Breast epithelium (tissue), 4 donors: ENCODE data around the gene C17orf107. TPM values are rescaled to one million over a fixed set of nuclear protein-coding genes. Genes with fewer than 3 reads are reported as not detected.

Experiments
- DNase-seq, 2 donors: peaks; one replicate each; pipeline ENCODE4 v3.0.0-alpha.2; 2019; ENCODE audit warnings: low spot score in 2 of 2
- H3K27ac ChIP-seq, 2 donors: fragments of 200-600 bp; sonication (generic) in 1 of 2; one replicate each; pipeline ENCODE4 v1.5.1; 2016 to 2019; ENCODE audit warnings: mild to moderate bottlenecking in 1 of 2
- H3K27me3 ChIP-seq, 2 donors: fragments of 200-600 bp; sonication (generic) in 1 of 2; one replicate each; pipeline versions ENCODE4 v1.5.1 to v1.6.0; 2017 to 2019; ENCODE audit warnings: control low read depth in 1 of 2, mild to moderate bottlenecking in 1 of 2
- H3K36me3 ChIP-seq: fragments of 200-600 bp; one replicate; pipeline ENCODE4 v1.5.1; 2019
- H3K4me1 ChIP-seq, 2 donors: fragments of 200-600 bp; sonication (generic); one replicate each; pipeline ENCODE4 v1.5.1; 2016 to 2019; ENCODE audit warnings: control low read depth in 1 of 2
- H3K4me3 ChIP-seq, 3 donors: fragments of 200-600 bp; sonication (generic); 1 replicate in 2 of 3; 2 replicates in 1 of 3; pipeline ENCODE4 v1.5.1; 2016 to 2019; ENCODE audit warnings: mild to moderate bottlenecking in 3 of 3, moderate library complexity in 2 of 3
- H3K9me3 ChIP-seq, 2 donors: fragments of 200-600 bp; sonication (generic) in 1 of 2; one replicate each; pipeline ENCODE4 v1.5.1; 2016 to 2019; ENCODE audit warnings: control low read depth in 1 of 2
- CTCF ChIP-seq, 3 donors: fragments of 450-650 bp; IDR thresholded peaks; one replicate each; pipeline ENCODE4 v1.5.1; 2016 to 2017; ENCODE audit warnings: antibody characterized with exemption in 3 of 3, mild to moderate bottlenecking in 3 of 3, moderate library complexity in 3 of 3
- POLR2A ChIP-seq: fragments of 450-650 bp; IDR thresholded peaks from one replicate; pipeline ENCODE4 v1.6.1; 2016; ENCODE audit warnings: antibody characterized with exemption, mild to moderate bottlenecking, moderate library complexity
- POLR2AphosphoS5 ChIP-seq, 3 donors: sonication (generic); formaldehyde crosslinking; IDR thresholded peaks; one replicate each; pipeline ENCODE4 v1.6.1; 2017; ENCODE audit warnings: antibody characterized with exemption in 3 of 3
- intact Hi-C: fragments of 100-400 bp; cut with DNase I; formaldehyde crosslinking; loops from one replicate; pipeline ENCODE4 v1.15.1; 2023; ENCODE audit warnings: low total_unique reads
- total RNA-seq, 3 donors: library from RNA; depleted of rRNA; stranded (reverse); fragments of >200 nt; gene quantifications; one replicate each; pipeline ENCODE4 v1.1.0, GENCODE V29; 2016

C17orf107 gene
- total RNA-seq, 3 donors from 2014 or later = 3.9 to 10.5 TPM; not detected in 1

- peak; percentile 59 to 68 for DNase-seq
These were observed 50.2 kb downstream of the C17orf107 start for GRCh38 chr17:4949321-4950074.

GRCh38 chr17:4950075-4950745, 50.9 kb downstream of the C17orf107 start:
- no peaks in the 10 kb centered on the region for H3K9me3 ChIP-seq
- no peak for TF ChIP-seq CTCF (IDR thresholded peaks at IDR 0.05)
- no peak for TF ChIP-seq POLR2AphosphoS5 (IDR thresholded peaks at IDR 0.05)
- TF ChIP-seq POLR2A = no peak
- peak overlapping the region; percentile 98 to 100 (median 99) for H3K4me3 ChIP-seq
- peak overlapping the region; percentile 97 to 99 for H3K27ac ChIP-seq
- DNase-seq = no peak
- intact Hi-C loops = no loop called here
- H3K27me3 ChIP-seq = no peaks in the 10 kb centered on the region
- peaks cover 8 to 22% of the 10 kb centered on the region in 2 donors for H3K4me1 ChIP-seq
- H3K36me3 ChIP-seq = no peaks in the 10 kb centered on the region

More at GRCh38 chr17:4949321-4950074, 50.2 kb downstream of the C17orf107 start:
- Histone ChIP-seq H3K9me3 (no peaks in the 10 kb centered on the region), H3K27ac (peak overlapping the region; percentile 97 to 99), H3K4me1 (peaks cover 8 to 29% of the 10 kb centered on the region in 2 donors), H3K4me3 (peak overlapping the region; percentile 98 to 100 (median 99)), H3K36me3 (no peaks in the 10 kb centered on the region), H3K27me3 (no peaks in the 10 kb centered on the region)
- TF ChIP-seq POLR2AphosphoS5 (IDR thresholded peaks at IDR 0.05) = peak in 1 of 3 donors; percentile 13
- TF ChIP-seq POLR2A = no peak
- TF ChIP-seq CTCF (IDR thresholded peaks at IDR 0.05) = no peak
- intact Hi-C loops = loop anchor here (2.0 kb wide), 1 partner anchor 19 kb away; no protein-coding TSS in a partner anchor

GRCh38 chr17:4950746-4951204, 51.4 kb downstream of the C17orf107 start, which contains the start of gene ENO3:
ENO3 (plus strand) TSS chr17:4951119; CDS start chr17:4951830, 711 bp downstream.
- TF ChIP-seq POLR2AphosphoS5 (IDR thresholded peaks at IDR 0.05) (no peak), CTCF (IDR thresholded peaks at IDR 0.05) (no peak), POLR2A (no peak)
- Histone ChIP-seq H3K9me3 (no peaks in the 10 kb centered on the region), H3K4me1 (peaks cover 5 to 16% of the 10 kb centered on the region in 2 donors), H3K4me3 (peak within 1 kb of the TSS; percentile 98 to 100 (median 99)), H3K27ac (peak within 1 kb of the TSS; percentile 97 to 99), H3K27me3 (no peaks in the 10 kb centered on the region), H3K36me3 (no peaks in the 10 kb centered on the region)
- intact Hi-C loops = no loop called here
- DNase-seq = no peak

DNA sequence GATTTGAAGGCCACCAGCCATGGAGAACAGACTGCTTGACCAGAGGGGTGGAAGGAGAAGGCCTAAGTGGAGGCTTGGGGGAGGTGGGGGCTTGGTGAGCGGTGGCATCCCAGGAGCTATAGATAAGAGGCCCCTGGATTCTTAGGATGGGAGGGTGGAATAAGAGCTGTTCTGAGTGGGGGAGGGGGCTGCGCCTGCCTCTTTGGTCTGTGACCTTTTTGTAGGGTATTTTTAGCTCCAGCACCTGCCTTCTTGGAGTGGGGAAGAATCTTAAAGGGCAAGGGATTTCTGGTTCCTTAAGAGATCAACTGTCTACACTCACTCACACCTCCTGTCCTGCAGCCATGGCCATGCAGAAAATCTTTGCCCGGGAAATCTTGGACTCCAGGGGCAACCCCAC, 52.1 kb downstream of the C17orf107 start:
- Histone ChIP-seq H3K27ac (no peak overlapping the region), H3K4me1 (peaks cover 0 to 9% of the 10 kb centered on the region in 2 donors)
- intact Hi-C loops = no loop called here

More for the DNA sequence above, 52.1 kb downstream of the C17orf107 start:
- Histone ChIP-seq H3K27me3 (no peaks in the 10 kb centered on the region), H3K36me3 (no peaks in the 10 kb centered on the region), H3K4me3 (no peak overlapping the region), H3K9me3 (no peaks in the 10 kb centered on the region)
- DNase-seq = no peak
- no peak for TF ChIP-seq CTCF (IDR thresholded peaks at IDR 0.05)
- no peak for TF ChIP-seq POLR2A
- no peak for TF ChIP-seq POLR2AphosphoS5 (IDR thresholded peaks at IDR 0.05)

Other genes starting within 250 kb of the C17orf107 start
- 10 to 100 TPM; 17.0 to 26.9 (median 21.0) TPM for gene PELP1, start 195.4 kb upstream of the C17orf107 start, total RNA-seq
- 10 to 100 TPM; 25.2 to 67.4 (median 42.3) TPM for gene ARRB2, start 188.9 kb upstream of the C17orf107 start, total RNA-seq
- 10 to 100 TPM; 29.3 to 41.7 (median 30.8) TPM for gene MED11, start 168.1 kb upstream of the C17orf107 start, total RNA-seq
- 1 to 10 TPM in 1 of 3 donors, under 1 TPM in 2; 0.96 to 2.3 (median 0.98) TPM for gene ZMYND15, start 159.7 kb upstream of the C17orf107 start, total RNA-seq
- 10 to 100 TPM; 13.8 to 25.8 (median 18.6) TPM for gene CXCL16, start 159.6 kb upstream of the C17orf107 start, total RNA-seq
- gene TM4SF5, start 127.7 kb upstream of the C17orf107 start, total RNA-seq = not detected
- gene VMO1, start 113.2 kb upstream of the C17orf107 start, total RNA-seq = 1 to 10 TPM in 2 of 3 donors, under 1 TPM in 1; 0.98 to 5.0 (median 2.6) TPM
- not detected for gene GLTPD2, start 110.6 kb upstream of the C17orf107 start, total RNA-seq
- 100 to 1,000 TPM; 133 to 183 (median 164) TPM for gene PSMB6, start 103.4 kb upstream of the C17orf107 start, total RNA-seq
- 10 to 100 TPM; 17.1 to 40.6 (median 30.3) TPM for gene PLD2, start 92.4 kb upstream of the C17orf107 start, total RNA-seq
- gene MINK1, start 66.2 kb upstream of the C17orf107 start, total RNA-seq = 10 to 100 TPM; 25.9 to 58.7 (median 42.0) TPM
- gene CHRNE, start 3.6 kb downstream of the C17orf107 start, total RNA-seq = 1 to 10 TPM in 1 of 3 donors, under 1 TPM in 2; 0.16 to 2.0 (median 0.73) TPM
- gene GP1BA, start 32.7 kb downstream of the C17orf107 start, total RNA-seq = not detected
- 10 to 100 TPM; 38.8 to 48.5 (median 42.6) TPM for gene SLC25A11, start 40.5 kb downstream of the C17orf107 start, total RNA-seq
- gene RNF167, start 40.7 kb downstream of the C17orf107 start, total RNA-seq = 10 to 100 TPM; 38.3 to 49.0 (median 38.7) TPM
- 100 to 1,000 TPM; 290 to 487 (median 379) TPM for gene PFN1, start 49.0 kb downstream of the C17orf107 start, total RNA-seq
- 1 to 10 TPM; 1.6 to 4.6 (median 3.1) TPM for gene ENO3, start 51.6 kb downstream of the C17orf107 start, total RNA-seq
- gene SPAG7, start 68.3 kb downstream of the C17orf107 start, total RNA-seq = 10 to 100 TPM; 42.6 to 57.8 (median 55.2) TPM
- 10 to 100 TPM; 11.0 to 17.7 (median 13.5) TPM for gene CAMTA2, start 88.1 kb downstream of the C17orf107 start, total RNA-seq
- 1 to 10 TPM in 2 of 3 donors, under 1 TPM in 1; 0.66 to 2.9 (median 1.9) TPM for gene INCA1, start 98.0 kb downstream of the C17orf107 start, total RNA-seq
- 10 to 100 TPM; 37.5 to 88.5 (median 50.5) TPM for gene KIF1C, start 98.4 kb downstream of the C17orf107 start, total RNA-seq
- under 1 TPM; 0.29 to 0.98 (median 0.32) TPM for gene SLC52A1, start 135.9 kb downstream of the C17orf107 start, total RNA-seq
- 1 to 10 TPM; 3.7 to 8.8 (median 4.9) TPM for gene ZFP3, start 178.9 kb downstream of the C17orf107 start, total RNA-seq
- gene ZNF232, start 212.3 kb downstream of the C17orf107 start, total RNA-seq = 10 to 100 TPM in 1 of 3 donors, 1 to 10 TPM in 2; 5.1 to 13.8 (median 9.2) TPM
- gene USP6, start 216.5 kb downstream of the C17orf107 start, total RNA-seq = under 1 TPM; 0.16 to 0.44 (median 0.33) TPM